Prostate gland (tissue), 2 donors: ENCODE results near the gene SLC26A11.

ENCODE experiments used
- POLR2A ChIP-seq: fragments of 450-650 bp; IDR thresholded peaks from one replicate; pipeline ENCODE4 v1.6.1; 2016; ENCODE audit warnings: antibody characterized with exemption, mild to moderate bottlenecking
- POLR2AphosphoS5 ChIP-seq: sonication (generic); formaldehyde crosslinking; IDR thresholded peaks from one replicate; pipeline ENCODE4 v1.6.1; 2017; ENCODE audit warnings: antibody characterized with exemption
- TF ChIP-seq, protein P1 (sequence below), 4 experiments: fragments of 200-600 bp in 2 of 4; fragments of 450-650 bp in 2 of 4; sonication (generic) in 2 of 4; IDR thresholded peaks; 1 replicate in 3 of 4; 2 replicates in 1 of 4; pipeline ENCODE4 v1.5.1; 2016 to 2019; ENCODE audit warnings: antibody characterized with exemption in 4 of 4, mild to moderate bottlenecking in 2 of 4, moderate library complexity in 2 of 4

DNA sequence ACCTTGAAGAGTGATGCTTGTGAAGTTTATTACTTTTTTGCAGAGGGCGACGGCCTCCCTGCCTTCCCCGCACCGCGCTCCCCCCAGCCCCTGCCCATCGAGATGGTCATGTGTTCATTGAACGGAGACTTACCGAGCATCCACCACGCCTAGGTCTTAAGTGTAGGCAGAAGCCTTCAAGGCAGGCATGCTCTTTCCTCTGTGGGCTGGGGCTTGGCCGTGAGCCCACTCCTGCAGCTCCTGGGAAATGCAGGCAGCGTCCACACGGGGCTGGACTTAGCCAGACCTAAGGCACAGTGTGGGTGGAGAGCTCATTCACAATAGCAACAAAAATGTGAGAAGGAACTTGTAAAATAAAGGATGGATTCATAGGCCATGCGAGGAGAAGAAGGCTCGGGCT lies 59.7 kb downstream of the SLC26A11 start:
- TF ChIP-seq POLR2A = no peak
- no peak for TF ChIP-seq POLR2AphosphoS5
- TF ChIP-seq, protein P1, sequence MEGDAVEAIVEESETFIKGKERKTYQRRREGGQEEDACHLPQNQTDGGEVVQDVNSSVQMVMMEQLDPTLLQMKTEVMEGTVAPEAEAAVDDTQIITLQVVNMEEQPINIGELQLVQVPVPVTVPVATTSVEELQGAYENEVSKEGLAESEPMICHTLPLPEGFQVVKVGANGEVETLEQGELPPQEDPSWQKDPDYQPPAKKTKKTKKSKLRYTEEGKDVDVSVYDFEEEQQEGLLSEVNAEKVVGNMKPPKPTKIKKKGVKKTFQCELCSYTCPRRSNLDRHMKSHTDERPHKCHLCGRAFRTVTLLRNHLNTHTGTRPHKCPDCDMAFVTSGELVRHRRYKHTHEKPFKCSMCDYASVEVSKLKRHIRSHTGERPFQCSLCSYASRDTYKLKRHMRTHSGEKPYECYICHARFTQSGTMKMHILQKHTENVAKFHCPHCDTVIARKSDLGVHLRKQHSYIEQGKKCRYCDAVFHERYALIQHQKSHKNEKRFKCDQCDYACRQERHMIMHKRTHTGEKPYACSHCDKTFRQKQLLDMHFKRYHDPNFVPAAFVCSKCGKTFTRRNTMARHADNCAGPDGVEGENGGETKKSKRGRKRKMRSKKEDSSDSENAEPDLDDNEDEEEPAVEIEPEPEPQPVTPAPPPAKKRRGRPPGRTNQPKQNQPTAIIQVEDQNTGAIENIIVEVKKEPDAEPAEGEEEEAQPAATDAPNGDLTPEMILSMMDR (IDR thresholded peaks at IDR 0.05) = peak in 1 of 4 experiments; percentile 13
